A172 (cell line): ENCODE measurements around the gene OOSP4B. TPM values are rescaled to one million over a fixed set of nuclear protein-coding genes. Genes with fewer than 3 reads are reported as not detected.
A peak's percentile ranks its signal among the peaks of the same experiment; 100 is the strongest.
"Not testable (repeated sequence)": the region's sequence is repeated elsewhere in the genome, so short reads cannot be mapped to it uniquely, and the experiment has no call there.

Experiments
- DNase-seq: peaks from one replicate; pipeline ENCODE4 v3.0.0-alpha.2; 2015; ENCODE audit warnings: low spot score
- total RNA-seq: library from RNA; depleted of rRNA; stranded (reverse); fragments of >200 nt; shearing (Covaris generic); gene quantifications from 2 replicates; pipeline ENCODE4 v1.2.3, GENCODE V29; 2014; rRNA removed

Gene OOSP4B
- not detected in 2 replicates for total RNA-seq

GRCh38 chr11:60016881-60017280 is at the start of gene OOSP4B:
Gene OOSP4B, plus strand, starts transcription at chr11:60017181.
- DNase-seq: no peak

GRCh38 chr11:59967677-59968394 is 49.1 kb upstream of the OOSP4B start:
- DNase-seq: no peak

- no peak for DNase-seq
These were observed 48.6 kb upstream of the OOSP4B start for GRCh38 chr11:59968395-59968783.

GRCh38 chr11:59973097-59973496 is 43.9 kb upstream of the OOSP4B start:
- DNase-seq: no peak

GRCh38 chr11:59981106-59981770 is 35.7 kb upstream of the OOSP4B start:
- DNase-seq: no peak

GRCh38 chr11:59982037-59982436 is 34.9 kb upstream of the OOSP4B start:
- DNase-seq: not testable (repeated sequence)

- DNase-seq: no peak
These were observed 33.8 kb upstream of the OOSP4B start for GRCh38 chr11:59983212-59983611.

GRCh38 chr11:59984368-59984767 is 32.6 kb upstream of the OOSP4B start:
- DNase-seq: no peak

- no peak for DNase-seq
These were observed 26.6 kb upstream of the OOSP4B start for GRCh38 chr11:59990421-59990820.

GRCh38 chr11:59992425-59992824 is 24.6 kb upstream of the OOSP4B start:
- DNase-seq: no peak

GRCh38 chr11:59997800-59998199 is 19.2 kb upstream of the OOSP4B start:
- no peak for DNase-seq

- no peak for DNase-seq
These were observed 17.3 kb upstream of the OOSP4B start for GRCh38 chr11:59999691-60000090.

GRCh38 chr11:60003729-60004128 is 13.3 kb upstream of the OOSP4B start:
- DNase-seq: no peak

GRCh38 chr11:60005360-60005759 is 11.6 kb upstream of the OOSP4B start:
- peak; percentile 11 for DNase-seq

- no peak for DNase-seq
These were observed 1.1 kb downstream of the OOSP4B start for GRCh38 chr11:60018058-60018457.

- not testable (repeated sequence) for DNase-seq
These were observed 3.4 kb downstream of the OOSP4B start for GRCh38 chr11:60020376-60020775.

- DNase-seq: no peak
These were observed 12.1 kb downstream of the OOSP4B start for GRCh38 chr11:60029015-60029632.

- DNase-seq: no peak
These were observed 23.1 kb downstream of the OOSP4B start, which contains the start of gene OOSP2 for GRCh38 chr11:60040109-60040508. Gene OOSP2, plus strand, starts transcription at chr11:60040409. Its CDS starts 51 bp downstream, at chr11:60040460.

GRCh38 chr11:60050422-60050821 is 33.4 kb downstream of the OOSP4B start:
- DNase-seq: not testable (repeated sequence)

- DNase-seq: not testable (repeated sequence)
These were observed 33.9 kb downstream of the OOSP4B start for GRCh38 chr11:60050839-60051238.

- DNase-seq: no peak
These were observed 39.5 kb downstream of the OOSP4B start, which contains the start of gene MS4A3 for GRCh38 chr11:60056349-60056969. Gene MS4A3, plus strand, starts transcription at chr11:60056665. Its CDS starts 4,496 bp downstream, at chr11:60061161.

- DNase-seq: no peak
These were observed 42.1 kb downstream of the OOSP4B start for GRCh38 chr11:60059052-60059451.
